ENCODE results near the gene WDR43.

The WDR43 gene

DNA sequence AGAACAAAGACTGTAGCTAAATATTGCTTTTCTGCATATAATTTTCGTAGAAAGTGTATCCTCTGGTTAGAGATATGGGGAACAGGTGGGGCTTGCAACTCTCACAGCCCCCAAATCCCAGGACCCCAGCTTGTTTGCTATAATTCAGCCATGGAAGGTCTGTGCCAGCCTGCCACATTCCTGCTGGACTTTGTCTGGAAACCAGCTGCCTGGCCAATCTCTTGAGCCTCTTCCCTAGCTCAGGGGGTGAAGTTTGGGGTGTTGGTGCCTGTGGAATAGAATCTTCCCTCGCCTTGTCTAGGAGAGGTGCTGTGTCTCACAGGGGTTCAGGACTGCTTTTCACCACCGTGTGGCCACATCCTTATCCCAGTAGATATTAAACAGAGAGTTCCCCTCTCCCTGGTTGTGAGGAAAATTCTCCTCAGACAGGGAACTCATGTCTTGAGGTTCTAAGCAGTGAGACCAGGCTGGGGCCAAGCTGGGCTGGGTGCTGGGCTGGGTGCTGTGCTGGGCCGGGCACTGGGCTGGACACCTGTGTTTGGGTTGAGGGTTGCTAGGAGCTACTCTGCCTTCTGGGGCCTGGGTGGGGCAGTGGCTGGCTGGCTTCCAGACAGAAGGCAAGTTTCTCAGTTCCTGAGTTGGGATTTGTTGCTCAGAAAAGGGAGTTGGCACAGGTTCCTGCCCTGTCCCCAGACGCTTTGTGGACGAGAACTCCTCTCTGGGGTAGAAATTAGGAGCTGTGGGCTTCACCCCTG is 98.9 kb downstream of the WDR43 start:
- DNase-seq (ENCODE audit: low read depth), result no peak

- no peak for DNase-seq (ENCODE audit: low read depth)
Measured at GRCh38 chr2:28994074-28994473, 99.6 kb downstream of the WDR43 start.

DNA sequence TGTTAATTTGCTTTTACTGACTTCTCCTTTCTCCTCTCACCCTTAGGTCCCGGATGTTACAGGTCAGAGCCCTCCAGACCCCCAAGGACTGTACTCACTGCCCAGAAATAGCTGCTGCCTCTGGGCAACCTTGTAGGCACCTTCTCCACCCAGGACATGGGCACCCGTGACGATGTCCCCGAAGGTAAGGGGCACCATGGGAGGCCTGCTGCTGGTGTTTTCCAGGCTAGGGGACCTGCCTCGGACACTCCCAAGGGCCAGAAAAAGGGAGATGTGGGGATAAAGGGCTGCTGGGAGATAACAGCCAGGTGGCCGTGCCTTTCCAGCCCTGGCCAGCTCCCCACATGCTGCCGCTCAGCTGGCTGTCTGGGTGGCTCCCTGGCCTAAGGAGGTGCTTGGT is 100.2 kb downstream of the WDR43 start:
- no peak for DNase-seq (ENCODE audit: low read depth)

- DNase-seq (ENCODE audit: low read depth), result no peak
Measured at GRCh38 chr2:28995765-28996750, 101.6 kb downstream of the WDR43 start.

GRCh38 chr2:28997237-28997846 is 102.9 kb downstream of the WDR43 start:
- no peak for DNase-seq (ENCODE audit: low read depth)
